Pulmonary artery endothelial cell (primary cell): ENCODE measurements around the gene HIVEP3. TPM values are rescaled to one million over a fixed set of nuclear protein-coding genes. Genes with fewer than 3 reads are reported as not detected.

Experiments
- DNase-seq: peaks from one replicate; pipeline ENCODE4 v3.0.0-alpha.2; 2011; ENCODE audit warnings: low read depth, low spot score
- total RNA-seq: library from RNA; depleted of rRNA; stranded (reverse); fragments of >200 nt; gene quantifications from 2 replicates; pipeline ENCODE4 v1.2.3, GENCODE V29; 2014

Gene HIVEP3
- total RNA-seq, 1 donor from 2014 or later = 1.1 TPM

DNA sequence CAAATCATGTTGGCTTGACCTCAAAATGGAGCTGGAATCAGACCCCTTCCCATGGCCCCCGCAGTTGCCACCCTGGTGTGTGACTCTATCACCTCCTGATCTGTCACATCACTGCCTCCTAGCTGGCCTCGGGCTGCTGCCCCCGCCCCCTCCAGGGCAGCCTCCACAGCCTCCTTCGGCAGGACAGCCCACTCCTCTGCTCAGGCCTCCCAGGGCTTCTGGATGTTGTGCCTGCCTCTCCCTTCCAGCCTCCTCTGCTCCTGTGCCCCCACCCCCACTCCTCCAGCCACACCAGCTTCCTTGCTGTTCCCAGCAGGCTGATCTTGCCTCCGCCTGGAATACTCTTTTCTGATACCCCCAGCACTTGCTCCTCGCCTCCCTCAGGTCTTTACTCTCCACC is 299.9 kb downstream of the HIVEP3 start:
- no peak for DNase-seq

DNA sequence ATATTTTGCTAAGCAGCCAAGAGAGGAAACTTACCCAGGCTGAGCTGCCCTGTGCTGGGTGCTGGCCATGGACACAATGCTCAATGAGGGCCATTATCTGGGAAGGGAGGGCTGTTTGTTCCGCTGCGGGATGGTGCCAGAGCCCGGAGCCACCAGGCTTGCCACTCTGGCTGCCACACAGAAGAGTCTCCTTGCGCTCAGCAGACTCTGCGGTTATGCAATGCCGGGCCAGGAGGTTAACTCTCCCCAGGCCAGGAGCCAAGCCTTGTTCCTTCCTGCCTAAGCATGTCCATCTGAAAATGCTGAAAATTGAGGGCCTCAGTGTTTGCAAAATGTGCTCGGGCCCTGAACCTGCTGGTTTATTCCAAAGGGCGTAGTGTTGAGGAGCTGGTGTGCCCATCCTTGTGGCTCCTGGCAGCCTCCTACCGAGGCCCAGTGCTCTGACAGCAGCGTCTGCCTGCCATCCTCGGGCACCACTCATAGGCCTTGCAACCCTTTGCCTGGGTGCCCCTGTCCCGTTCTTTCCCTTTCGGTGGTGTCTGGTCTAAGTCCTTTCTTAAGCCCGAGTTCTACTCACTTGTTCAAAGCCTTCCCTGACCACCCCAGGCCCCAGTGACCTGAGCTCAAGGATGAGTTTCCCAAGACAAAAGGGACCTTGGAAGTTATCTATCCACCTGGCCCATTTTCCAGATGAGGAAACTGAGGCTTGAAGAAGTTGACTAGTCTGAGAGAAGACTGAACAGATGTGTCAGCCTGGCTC is 300.5 kb downstream of the HIVEP3 start:
- DNase-seq = no peak

DNA sequence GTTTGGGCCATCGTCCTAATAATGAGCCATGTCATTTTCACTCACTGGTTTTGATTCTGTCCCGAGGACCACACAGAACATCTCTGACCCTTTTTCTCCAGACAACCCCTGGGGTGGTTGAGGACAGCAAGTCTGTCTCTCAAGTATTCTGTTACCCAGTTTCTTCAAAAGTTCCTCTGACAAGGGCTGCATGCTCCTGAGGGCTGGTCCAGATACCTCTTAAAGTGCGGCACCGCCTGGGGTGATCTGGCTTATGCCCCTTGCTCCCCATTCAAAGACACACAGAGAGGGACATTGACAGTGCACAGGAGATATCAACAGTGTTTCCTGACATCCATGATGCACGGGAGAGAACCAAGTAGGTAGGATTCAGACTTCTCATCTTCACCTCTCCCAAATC is 301.4 kb downstream of the HIVEP3 start:
- DNase-seq = no peak

DNA sequence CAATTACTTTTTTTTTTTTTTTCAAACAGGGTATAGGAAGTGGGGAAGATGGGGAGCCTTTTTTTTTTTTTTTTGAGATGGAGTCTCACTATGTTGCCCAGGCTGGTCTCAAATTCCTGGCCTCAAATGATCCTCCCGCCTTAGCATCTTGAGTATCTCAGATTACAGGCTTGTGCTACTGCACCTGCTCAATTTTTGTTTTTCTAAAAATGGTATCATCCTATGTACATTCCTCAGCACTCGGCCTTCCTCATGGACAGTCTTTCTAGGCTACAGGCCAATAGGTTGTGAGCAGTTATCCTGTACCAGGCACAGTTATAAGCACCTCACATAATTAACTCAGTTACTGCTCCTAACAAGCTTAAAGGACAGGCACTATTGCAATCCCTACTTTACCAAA is 302.2 kb downstream of the HIVEP3 start:
- no peak for DNase-seq

- no peak for DNase-seq
Observed at GRCh38 chr1:41615981-41616380, 302.7 kb downstream of the HIVEP3 start.

DNA sequence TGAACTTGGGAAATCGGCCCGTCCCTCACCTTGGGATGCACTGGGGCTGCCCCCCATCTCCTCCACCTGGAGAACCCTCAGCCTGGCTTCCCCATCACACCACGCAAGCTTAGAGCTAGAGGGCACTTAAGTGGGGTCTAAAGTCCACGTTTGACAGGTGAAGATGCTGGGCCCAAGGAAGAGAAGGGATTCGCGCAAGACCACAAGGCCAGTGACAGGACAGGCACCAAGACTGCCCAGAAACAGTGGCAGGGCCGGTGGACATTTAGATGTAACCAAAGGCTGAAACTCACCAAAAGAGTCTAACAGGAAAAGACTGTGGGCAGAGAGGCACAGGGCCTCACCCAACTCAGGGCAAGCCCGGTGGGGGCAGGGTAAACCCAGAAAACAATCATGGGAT is 303.4 kb downstream of the HIVEP3 start:
- DNase-seq = no peak

DNA sequence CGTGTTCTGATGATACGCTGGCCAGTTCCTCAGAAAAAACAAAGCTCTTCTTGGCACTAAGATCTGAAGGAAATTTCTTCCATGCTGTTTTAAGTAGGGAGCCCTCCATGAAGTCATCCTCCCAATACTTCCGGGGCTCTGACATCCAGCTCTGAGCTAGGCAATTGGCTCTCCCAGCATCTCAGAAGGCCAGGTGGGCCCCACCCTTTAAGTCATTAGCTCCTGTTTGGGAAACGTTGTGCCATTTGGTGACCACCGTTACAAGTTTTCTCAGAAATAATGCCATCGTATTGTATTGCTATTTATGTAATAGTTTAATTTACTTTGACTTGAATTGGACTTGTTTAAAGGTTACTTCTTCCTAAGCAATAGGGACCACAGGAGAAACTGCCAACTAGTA is 303.9 kb downstream of the HIVEP3 start:
- no peak for DNase-seq

GRCh38 chr1:41613689-41614574 is 304.8 kb downstream of the HIVEP3 start:
- DNase-seq = no peak

DNA sequence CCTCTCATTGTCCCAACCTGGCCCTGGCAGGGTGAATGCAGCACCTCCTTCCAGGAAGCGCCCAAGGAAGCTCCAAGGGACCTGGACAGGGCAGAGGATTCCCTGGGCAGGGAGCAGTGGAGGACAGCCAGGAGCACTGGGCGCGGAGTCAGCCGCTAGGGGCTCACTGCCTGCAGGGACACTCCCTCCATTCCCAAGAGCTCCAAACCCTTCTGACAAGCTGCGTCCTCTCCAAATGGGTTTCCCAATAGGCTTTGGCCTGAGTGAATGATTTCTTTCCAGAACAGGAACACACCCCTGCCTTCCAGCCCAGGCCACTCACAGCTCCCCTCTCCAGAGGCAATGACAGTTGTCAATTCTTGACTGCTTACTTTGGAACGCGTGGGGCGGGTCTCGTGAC is 305.8 kb downstream of the HIVEP3 start:
- DNase-seq = no peak

DNA sequence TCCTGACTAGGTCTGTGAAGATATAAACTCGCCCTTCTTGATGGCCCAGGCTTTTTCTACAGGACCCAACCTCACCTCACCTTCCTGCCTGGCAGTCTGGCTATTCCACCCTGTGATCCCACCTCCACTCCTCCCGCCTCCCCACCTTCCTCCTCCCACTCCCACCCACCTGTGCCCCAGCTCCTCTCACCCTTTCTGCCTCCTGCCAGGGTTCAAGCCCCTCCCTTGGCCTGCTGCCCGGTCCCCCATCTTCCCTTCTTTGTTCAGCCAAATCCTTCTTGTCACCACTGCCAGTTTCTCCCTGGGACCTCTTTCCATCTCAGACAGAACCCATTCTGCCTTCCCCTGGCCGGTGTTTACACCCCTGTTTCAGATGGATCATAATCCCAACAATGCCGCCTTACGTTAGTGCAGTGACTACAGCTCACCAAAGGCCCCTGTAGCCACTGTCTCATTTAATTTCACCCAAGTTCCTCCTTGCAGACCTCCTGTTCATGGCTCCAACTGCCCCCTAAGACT is 306.7 kb downstream of the HIVEP3 start:
- DNase-seq = no peak

DNA sequence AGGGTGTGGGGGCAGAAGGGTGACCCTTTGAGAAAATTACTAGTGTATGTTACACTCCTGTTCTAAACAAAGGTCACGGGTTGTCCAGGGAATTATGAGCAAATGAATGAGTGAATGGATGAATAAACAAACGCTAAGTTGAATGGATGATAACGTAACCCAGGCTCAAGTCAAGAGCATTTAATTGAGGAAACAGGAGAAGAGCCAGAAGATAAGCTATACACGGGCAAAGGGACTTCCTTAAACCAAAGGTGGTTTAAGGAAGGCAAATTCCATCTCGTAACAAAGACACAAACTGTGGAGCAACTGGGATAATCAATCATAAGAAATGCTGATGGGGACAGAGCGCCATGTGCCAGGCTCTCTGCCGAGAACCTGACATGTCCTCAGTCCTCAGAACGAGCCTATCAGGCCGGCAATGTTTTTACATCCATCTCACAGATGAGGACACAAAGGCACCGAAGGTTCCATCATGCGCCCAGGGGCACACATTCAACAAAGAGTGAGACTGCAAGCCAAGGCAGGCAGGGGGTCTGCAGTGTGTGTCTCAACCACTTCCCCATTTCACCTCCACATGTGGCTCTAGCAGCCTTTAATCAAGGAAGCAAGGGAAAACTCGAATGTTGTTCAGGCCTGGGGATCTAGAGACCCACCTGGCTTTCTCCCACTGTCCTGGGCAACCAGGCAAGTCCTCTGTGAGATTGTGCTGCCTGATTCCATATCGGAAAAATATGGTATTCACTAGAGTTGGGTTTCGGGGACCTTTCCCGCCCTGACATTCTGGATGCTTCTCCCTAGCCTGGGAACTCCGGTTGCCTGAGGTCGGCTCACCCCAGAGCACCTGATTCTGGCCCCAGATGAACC is 307.4 kb downstream of the HIVEP3 start:
- no peak for DNase-seq

DNA sequence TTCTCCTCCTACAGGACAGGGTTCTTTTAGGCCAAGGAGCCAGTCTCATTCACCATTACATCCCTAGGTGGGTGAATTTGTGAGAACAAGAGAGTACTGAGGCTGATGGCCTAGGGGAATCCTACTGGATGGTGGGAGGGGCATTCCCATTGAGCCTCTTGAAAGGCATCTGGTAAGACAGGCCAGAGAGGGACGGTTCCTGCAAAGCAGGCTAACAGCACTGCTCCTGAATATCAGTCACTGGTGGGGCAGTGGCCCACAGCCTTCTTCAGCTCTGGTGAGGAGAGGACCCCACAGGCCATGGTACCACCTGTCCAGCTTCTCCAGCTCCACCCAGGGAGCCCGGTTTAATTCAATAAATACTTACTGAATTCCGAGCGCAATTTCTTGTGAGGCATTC is 308.4 kb downstream of the HIVEP3 start:
- DNase-seq = no peak

DNA sequence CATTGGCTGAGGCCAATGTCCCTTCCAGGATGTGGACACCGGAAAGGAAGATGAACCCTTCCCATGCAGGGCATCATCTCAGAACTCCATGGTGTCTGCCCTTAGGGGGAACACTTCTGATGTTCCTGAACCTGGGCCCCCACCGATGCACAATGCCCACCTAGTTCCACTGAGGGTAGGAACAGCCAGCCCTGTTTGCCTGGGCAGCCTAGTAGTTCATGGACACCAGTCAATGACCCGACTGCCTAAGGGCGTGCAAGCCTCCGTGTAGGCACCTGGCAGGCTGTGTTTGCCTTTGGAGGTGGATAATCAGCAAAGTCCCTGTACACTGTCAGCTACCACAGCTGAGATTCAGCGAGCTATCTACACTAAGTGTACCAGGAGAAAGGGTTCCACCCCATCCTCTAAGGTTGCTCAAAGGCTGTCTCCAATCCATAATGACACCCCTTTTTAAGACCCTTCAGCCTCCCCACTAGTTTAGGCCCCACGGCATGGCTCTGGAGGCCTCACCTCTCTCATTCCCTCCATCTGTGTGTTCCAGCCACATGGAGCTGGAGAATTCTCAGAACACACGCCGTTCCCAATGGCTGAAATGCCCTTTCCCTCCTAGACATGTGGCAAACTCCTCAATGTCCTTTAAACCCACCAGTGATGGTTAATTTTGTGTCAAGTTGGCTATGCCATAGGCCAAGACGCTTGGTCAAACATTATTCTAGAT is 309.4 kb downstream of the HIVEP3 start:
- DNase-seq = no peak

GRCh38 chr1:41608211-41608610 is 310.5 kb downstream of the HIVEP3 start:
- no peak for DNase-seq

GRCh38 chr1:41607808-41608207 is 310.9 kb downstream of the HIVEP3 start:
- DNase-seq = no peak

DNA sequence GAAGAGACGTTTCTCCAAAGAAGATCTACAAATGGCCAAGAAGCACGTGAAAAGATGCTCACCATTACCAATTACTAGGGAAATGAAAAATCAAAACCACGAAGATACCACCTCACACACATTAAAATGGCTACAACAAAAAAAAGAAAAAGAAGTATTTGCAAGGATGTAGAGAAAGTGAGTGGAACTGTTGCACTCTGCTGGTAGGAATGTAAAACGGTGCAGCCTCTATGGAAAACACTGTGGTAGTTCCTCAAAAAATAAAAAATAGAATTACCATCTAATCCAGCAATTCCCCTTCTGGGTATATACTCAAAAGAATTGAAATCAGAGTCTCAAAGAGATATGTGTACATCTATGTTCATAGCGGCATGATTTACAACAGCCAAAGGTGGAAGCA is 318.8 kb downstream of the HIVEP3 start:
- no peak for DNase-seq

- DNase-seq = no peak
Observed at GRCh38 chr1:41598325-41598724, 320.4 kb downstream of the HIVEP3 start.

DNA sequence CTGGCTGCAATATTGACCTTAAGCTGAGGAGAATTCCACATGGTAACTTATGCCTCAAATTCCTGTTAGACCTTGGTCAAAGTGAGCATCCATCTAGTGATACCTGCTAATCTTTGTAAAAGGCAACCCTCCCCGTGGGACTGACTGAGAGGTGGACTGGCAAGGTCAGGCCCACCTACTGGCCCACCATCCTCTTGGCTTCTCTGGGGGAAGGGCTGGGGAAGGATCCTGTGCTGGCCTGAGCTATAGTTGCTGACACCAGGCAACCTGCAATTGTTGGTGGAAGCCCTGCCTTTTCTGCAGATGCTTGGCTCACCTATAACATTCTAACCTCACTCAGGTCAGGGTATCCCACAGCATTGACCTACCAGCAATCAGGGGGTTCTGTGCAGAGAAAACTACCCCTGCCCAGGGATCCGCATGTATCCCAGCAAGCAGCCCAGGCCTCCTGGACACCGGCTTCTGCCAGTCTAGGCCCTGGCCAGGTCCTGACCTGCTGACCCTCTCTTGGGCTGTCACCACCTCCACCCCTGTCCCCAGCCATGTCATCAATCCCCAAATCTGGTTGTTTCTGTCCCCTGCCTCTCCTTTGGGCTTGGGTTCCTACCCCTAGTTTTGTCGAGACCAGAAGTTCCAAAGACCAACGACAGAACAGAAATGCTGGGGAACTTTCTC is 326.1 kb downstream of the HIVEP3 start:
- DNase-seq = no peak

- no peak for DNase-seq
Observed at GRCh38 chr1:41591891-41592290, 326.8 kb downstream of the HIVEP3 start.

DNA sequence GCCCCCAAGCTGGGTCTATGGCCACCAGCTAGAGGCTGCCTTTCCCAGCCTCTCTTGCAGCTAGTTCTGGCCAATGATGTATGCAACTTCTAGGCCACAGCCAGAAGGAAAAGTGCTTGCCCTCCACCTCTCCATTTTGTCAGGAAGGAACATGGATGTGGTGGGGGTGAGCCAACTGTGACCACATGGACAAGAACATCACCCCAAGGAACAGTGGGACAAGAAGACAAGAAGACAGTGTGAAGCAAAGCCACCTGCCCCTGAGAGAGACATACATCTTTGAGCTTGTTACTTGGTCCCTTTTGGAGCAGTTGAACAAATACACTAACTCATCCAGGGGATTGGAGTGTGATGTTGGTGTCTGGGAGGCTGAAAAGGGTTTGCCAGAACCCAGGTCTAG is 328.4 kb downstream of the HIVEP3 start:
- no peak for DNase-seq
